GM21619 (cell line): ENCODE results near the gene CGB2.
"Not testable (repeated sequence)": the region's sequence is repeated elsewhere in the genome, so short reads cannot be mapped to it uniquely, and the experiment has no call there.

Experiments used
- ATAC-seq: cut with Tn5 transposase; IDR thresholded peaks from one replicate; pipeline ENCODE4 v1.9.1; 2021; ENCODE audit not compliant: unreplicated experiment

The CGB2 gene

DNA sequence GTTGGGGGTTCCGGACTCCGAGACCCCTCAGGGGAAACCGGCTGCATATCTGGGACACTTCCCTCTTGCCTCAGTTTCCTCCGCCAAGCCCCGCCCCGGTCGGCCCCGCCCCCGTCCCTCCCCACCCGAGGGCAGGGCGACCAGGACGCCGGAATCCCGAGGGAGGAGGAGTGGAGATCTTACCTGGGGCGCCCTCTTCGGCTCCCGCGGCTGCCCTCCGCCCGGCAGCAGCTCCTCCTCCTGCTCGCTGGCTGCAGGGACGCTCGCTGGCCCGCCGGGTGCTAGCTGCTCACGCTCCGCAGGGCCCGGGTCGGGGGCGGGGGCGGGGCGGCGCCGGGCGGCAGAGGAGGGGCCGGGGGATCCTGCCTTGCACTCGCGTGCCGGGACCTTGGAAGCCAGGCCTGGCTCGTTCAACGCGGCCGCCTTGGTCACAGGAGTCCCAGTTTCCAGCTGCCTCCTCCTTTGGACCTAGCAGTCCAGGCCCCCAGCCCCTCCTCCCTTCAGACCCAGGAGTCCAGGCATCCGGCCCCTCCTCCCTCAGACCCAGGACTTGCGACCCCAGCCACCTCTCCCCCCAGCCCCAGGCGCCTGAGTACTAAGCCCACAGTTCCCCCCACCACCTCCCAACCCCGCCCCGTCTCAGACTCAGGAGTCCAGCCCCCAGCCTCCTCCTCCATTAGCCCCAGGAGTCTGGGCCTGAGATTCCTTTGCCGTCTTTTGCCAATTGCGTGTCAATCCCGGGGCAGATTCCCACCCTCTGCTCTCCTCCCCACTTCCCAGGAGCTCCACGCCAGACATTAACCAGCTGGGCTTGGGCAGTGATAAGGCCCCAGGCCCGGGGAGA, 33.3 kb downstream of the CGB2 start, which contains the start of gene NTF4:
TSS of gene NTF4 (minus strand) at position 51 of the 844 bp plus-strand sequence. CDS start 2,821 bp downstream, outside the sequence.
- no peak for ATAC-seq

- no peak for ATAC-seq
These were observed 34.3 kb downstream of the CGB2 start for GRCh38 chr19:49065905-49066512.

GRCh38 chr19:49067554-49067953, 35.9 kb downstream of the CGB2 start:
- no peak for ATAC-seq

DNA sequence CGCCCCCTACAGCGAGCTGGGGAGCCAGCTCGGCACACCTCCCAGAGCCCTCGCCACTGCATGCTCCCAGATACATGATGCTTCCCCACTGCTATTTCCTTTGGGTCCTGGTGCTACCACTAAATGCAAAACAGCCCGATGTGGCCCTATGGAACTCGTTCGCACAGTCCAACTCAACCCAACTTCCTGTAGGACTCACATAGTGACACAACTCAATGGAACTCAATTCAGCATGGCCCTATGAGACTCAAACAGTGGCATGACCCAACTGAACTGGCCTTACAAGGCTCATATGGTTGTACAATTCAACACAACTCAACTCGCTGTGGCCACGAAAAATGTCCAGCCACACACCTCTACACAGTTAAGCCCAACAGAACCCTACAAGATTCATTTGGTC, 37.3 kb downstream of the CGB2 start:
- ATAC-seq, result no peak

GRCh38 chr19:49070416-49070815, 38.7 kb downstream of the CGB2 start:
- ATAC-seq, result no peak

DNA sequence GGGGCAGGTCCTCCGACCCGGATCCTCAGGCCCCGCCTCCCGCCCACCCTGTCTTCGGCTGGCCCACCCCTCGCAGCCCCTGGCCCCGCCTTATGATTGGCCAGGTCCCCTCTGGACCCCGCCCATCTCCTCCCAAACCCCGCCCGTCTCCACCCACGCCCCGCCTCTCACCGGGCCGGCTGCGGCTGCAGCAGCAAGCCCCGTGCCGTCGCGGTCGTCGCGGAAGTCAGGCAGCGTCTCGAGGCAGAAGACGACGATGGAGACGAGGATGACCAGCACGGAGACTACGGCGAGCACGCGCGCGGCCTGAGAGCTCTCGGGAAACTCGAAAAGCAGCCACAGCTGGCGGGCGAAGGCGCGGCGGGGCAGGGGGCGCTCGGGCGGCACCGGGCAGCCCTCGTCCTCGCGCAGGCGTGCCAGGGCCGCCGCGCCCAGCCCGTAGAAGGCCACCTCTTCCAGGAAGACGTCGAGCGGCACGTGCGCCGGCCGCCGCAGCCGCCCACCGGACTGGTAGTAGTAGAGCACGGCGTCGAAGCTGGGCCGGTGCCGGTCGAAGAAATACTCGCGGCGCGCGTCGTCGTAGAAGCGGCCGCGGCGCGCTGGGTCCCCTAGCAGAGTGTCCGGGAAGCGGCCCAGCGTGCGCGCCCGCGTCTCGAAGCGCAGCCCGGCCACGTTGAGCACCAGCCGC, 40.3 kb downstream of the CGB2 start:
- no peak for ATAC-seq

DNA sequence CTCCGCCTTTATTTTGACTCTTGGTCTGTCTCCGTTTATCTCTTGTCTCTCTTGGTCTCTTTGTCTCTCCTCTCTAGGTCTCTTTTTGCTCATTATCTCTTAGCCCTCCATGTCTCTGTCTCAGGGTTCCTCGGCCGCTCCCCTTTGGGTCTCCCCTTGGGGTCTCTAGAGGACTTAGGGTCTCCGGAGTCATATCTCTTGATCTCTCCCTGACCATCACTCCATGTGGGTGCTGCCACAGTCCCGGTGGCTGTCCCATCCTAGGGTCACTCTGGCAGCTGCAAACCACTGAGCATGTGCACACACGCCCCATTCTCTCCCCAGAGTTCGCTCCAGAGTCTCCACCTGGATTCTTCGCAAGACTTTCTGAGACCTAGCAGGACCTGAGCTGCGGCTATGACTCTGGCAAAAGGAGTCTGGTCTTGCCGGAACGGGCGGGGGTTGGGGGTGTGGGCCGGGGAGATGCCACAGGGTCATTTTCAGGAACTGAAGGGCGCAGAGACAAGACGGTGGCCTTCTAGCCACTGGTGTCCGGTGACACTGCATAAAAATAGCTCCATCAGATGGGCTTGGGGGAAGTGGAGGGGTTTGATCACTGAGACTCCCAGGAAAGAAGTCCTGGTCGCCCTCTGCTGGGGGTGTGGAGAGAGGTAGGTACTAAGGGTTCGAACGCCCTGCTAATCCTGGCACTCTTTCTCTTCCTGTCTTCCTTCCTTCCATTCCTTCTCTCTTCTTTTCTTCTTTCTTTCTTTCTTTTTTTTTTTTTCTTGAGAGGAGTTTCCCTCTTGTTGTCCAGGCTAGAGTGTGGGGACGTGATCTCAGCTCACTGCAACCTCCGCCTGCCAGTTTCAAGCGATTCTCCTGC, 42.1 kb downstream of the CGB2 start:
- ATAC-seq, result no peak

DNA sequence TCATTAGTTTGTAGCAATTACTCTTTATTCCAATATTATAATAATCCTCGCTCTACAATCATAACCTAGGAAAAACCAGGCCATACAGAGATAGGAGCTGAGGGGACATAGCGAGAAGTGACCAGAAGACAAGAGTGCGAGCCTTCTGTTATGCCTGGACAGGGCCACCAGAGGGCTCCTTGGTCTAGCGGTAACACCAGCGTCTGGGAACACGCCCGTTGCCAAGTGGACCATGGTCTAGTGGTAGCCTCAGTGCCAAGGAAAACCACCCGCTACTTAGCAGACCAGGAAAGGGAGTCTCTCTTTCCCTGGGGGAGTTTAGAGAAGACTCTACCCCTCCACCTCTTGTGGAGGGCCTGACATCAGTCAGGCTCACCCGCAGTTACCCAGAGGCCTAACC, 43.2 kb downstream of the CGB2 start:
- ATAC-seq, result not testable (repeated sequence)

GRCh38 chr19:49080392-49080791, 48.7 kb downstream of the CGB2 start:
- ATAC-seq, result no peak

GRCh38 chr19:49081273-49081672, 49.6 kb downstream of the CGB2 start:
- ATAC-seq, result no peak
